C4-2B (cell line): Measurements from ENCODE around the gene GABPB1.

Experiments used
- H3K27ac ChIP-seq: fragments of 450-650 bp; 2 replicates; pipeline ENCODE4 v1.5.1; 2017
- ZFX ChIP-seq: fragments of 450-650 bp; IDR thresholded peaks from 2 replicates; pipeline ENCODE4 v1.6.1; 2017
- TF ChIP-seq, protein P1 (sequence below): fragments of 450-650 bp; conservative IDR thresholded peaks from 2 replicates; pipeline ENCODE4 v1.5.1; 2017; ENCODE audit warnings: mild to moderate bottlenecking

GABPB1 gene

DNA sequence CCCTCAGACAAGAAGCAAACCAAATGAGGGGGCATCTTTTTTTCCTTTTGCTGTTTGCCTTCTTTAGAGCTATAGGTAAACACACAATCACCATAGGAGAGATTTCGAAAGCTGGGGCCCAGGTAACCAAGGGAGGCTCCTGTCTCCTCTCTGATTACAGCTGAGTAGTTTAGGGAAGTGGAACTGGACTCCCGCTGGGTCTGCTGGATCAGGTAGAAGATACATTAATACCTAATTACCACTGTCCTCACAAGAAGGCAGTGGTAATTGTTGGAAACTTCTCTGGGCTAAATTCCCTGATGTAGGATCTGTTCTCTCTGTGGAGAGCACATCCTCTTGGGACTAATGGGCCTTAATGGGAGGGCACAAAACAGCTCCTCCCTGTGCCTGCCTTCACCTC lies 122.2 kb downstream of the GABPB1 start:
- TF ChIP-seq ZFX: no peak
- TF ChIP-seq, protein P1, sequence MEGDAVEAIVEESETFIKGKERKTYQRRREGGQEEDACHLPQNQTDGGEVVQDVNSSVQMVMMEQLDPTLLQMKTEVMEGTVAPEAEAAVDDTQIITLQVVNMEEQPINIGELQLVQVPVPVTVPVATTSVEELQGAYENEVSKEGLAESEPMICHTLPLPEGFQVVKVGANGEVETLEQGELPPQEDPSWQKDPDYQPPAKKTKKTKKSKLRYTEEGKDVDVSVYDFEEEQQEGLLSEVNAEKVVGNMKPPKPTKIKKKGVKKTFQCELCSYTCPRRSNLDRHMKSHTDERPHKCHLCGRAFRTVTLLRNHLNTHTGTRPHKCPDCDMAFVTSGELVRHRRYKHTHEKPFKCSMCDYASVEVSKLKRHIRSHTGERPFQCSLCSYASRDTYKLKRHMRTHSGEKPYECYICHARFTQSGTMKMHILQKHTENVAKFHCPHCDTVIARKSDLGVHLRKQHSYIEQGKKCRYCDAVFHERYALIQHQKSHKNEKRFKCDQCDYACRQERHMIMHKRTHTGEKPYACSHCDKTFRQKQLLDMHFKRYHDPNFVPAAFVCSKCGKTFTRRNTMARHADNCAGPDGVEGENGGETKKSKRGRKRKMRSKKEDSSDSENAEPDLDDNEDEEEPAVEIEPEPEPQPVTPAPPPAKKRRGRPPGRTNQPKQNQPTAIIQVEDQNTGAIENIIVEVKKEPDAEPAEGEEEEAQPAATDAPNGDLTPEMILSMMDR: no peak
- H3K27ac ChIP-seq: no peak overlapping the region

DNA sequence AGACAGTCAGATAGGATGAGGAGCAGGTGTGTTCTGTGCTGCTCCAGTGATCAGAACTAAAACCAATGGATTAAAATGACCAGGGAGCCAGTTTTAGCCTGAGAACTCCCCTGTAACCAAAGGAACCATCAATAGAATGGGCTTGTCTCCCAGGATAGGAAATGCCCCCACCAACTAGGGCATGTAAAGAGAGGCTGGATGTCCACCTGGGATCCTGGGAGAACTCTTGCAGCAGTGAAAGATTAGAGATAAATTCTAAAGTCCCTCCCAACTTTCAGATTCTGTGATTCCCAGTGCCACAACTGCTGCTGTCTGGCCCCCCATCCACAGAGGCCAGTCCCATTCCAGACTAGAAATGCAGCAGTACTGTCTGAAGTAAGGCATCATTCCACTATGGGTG lies 123.2 kb downstream of the GABPB1 start:
- H3K27ac ChIP-seq: no peak overlapping the region
- TF ChIP-seq, protein P1: no peak
- TF ChIP-seq ZFX: no peak

DNA sequence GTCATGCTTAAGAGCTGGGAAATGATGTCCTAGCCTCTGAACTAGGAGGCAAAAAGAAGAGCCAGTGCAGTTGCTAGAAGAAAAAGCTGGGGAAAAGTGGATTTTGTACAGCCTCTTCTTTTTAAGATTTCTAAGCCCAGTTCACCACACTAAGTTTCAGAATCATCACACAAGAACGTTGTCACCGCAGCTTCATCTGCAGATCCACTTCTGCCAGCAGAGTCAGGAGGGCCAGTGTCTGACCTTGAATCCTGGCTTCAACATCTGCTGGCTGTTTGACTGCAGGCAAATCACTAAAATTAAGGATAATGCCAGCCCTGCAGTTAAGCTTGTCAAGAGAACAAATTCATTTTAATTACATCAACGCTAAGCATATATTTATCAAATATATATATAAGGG lies 125.7 kb downstream of the GABPB1 start:
- peak overlapping the region; percentile 45; the same call in 1 of the 2 replicates for H3K27ac ChIP-seq
- TF ChIP-seq ZFX: no peak
- TF ChIP-seq, protein P1: no peak

DNA sequence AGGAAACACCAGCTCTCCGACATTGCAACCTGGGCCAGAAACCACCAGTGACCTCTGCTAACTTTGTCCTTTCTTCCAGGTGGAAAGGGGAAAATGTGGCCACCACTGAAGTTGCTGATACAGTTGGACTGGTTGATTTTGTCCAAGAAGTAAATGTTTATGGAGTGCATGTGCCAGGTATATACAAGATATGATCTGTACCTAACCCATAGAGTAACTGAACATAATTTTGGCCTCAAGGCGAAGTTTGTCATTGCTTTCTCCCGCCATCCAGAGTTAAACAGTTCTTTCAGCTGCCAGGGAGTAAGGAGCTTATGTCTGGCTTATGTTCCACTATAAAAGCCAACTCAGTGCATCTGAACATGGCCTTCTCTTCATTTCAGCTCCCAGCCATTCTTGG lies 126.1 kb downstream of the GABPB1 start:
- peak overlapping the region; percentile 45; the same call in 1 of the 2 replicates for H3K27ac ChIP-seq
- TF ChIP-seq, protein P1: no peak
- no peak for TF ChIP-seq ZFX

DNA sequence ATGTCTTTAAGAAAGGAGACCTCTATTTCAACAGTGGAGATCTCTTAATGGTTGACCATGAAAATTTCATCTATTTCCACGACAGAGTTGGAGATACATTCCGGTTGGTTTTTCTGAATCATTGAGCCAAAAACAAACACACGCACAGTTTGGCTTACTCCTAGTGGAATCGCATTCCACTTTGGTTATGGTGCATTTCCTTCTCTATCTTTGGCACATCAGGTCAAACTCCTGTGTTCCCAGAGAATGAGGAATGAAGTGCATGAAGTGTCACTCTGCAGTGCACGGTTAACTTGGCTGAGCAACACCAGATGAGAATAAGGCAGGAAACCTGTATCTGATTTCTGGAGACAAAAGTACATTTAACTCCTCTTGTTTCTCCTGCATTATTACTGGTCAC lies 127.9 kb downstream of the GABPB1 start:
- no peak for TF ChIP-seq ZFX
- TF ChIP-seq, protein P1: no peak
- no peak overlapping the region for H3K27ac ChIP-seq

DNA sequence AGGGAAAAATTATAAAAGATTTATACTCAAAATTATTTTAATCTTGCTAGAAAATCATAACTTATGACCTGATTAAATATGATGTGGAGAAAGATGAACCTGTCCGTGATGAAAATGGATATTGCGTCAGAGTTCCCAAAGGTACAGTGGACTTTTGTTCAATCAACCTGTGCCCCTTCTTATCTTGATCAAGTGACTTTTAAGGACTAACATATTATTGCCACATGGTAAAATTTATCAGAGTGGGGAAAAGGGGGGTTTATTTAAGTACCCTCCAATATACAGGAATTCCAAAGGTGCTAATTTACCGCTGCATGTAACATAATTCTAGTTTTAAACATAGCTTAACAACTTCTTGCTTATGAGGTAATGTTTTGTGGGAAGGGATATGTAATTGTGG lies 129.1 kb downstream of the GABPB1 start:
- no peak overlapping the region for H3K27ac ChIP-seq
- TF ChIP-seq ZFX: no peak
- TF ChIP-seq, protein P1: no peak
